ENCODE measurements around the gene PDE7B.
"Not testable (repeated sequence)": the region's sequence is repeated elsewhere in the genome, so short reads cannot be mapped to it uniquely, and the experiment has no call there.

Gene PDE7B

DNA sequence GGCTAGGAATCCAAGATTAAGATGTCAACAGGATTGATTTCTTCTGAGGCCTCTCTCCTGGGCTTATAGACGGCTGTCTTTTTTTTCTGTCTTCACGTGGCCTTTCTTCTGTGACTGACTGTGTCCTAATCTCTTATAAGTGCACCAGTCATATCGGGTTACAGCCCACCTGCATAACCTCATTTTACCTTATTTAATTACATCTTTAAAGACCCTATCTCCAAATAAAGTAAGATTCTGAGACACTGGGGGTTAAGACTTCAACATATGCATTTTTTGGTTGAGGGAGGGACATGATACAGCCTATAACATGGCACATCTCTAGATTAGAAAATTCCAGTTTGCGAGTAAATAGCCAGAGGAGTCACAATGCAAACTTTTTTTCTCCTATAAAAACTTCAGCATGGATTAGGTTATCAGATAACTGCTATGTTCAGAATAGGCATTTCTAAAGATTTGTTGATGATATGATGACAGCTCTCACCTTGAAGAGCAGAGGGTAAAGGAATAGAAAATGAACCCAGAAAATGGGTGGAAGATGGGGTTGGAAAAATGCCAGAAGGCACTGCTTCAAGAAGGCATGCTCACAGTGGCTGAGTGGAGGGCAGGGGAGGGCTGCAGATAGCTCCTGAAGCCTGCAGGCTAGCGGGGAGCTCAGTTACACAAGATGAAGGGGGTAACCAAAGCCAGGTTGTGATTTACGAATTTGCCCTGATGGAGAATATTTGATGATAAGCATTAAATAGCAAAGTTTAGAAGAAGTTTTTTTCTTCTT is 8.7 kb upstream of the PDE7B start:
- no peak for DNase-seq (ENCODE audit: low read depth in 2 of 2)

DNA sequence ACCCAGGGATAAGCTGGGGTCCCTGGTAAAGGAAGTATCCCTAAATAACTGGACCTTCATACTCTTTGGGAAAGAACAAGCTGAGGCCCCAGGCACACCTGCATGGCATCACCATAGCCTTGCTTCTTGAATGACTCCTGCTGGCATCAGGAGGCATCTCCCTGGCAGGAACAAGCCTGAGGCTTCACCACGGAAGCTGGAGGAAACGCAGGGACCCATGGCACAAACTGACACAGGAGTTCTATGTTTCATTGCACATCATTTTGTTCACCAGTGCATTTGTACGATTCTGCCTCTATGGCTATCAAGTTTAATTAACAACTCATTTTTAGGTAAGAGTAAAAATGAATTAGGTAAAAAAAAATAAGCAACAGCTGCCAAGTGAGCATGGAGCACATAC is 619 bp upstream of the PDE7B start:
- DNase-seq (ENCODE audit: low read depth in 2 of 2), result no peak

DNA sequence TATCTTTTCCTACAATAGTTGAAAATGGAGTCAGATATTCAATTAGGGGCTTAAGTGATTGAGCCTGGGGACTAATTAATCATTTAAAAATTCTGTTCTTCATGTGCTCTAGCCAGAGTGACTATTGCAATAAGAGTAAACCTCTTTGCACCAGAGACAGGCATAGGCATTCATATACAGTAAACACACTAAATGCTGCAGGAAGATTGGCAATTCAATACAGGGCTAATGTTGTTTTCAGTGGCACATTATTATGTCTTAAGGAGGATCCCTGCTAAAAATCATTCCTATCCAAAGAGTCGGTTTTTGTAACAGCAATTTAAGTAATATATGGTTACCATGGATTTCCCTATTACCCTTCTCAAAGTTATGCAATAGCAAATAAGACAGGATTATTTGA is 1.2 kb downstream of the PDE7B start:
- DNase-seq (ENCODE audit: low read depth in 2 of 2), result no peak

DNA sequence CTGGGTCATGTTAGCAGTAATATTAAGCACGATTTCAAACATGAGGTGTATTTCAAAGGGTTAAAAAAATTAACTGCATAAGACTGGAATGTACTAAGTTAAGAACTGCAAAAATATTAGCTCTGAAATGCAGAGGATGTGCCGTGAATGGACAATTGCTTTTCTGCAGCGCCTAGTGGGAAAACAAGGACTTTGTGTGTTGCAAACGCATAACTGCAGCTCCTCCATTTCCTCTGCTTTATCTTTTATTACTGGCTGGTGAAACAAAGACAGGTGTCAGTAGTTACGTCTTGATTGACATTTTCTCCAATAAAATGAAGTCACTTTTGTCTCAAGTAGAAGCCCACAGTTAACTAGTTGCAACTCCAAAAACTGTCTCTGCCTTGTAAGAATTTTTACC is 1.7 kb downstream of the PDE7B start:
- no peak for DNase-seq (ENCODE audit: low read depth in 2 of 2)

DNA sequence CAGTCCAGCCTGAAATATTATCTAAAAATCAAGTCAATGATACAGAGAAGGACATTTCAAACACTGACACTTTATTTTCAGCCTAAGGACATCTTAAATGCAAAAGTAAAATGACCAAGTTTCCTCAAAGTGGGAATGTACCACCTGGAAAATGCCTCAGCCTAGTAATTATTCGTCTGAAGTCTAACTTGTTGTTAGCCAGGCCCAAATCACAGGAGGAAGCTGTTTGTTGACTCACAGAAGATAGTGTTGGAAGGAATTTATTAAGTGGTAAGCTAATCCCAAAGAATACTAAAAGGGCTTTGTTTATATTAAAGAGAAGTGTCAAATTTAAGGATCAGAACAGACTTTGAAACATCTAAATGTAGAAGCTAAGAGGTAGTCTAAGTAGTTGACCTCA is 2.5 kb downstream of the PDE7B start:
- DNase-seq (ENCODE audit: low read depth in 2 of 2), result no peak

DNA sequence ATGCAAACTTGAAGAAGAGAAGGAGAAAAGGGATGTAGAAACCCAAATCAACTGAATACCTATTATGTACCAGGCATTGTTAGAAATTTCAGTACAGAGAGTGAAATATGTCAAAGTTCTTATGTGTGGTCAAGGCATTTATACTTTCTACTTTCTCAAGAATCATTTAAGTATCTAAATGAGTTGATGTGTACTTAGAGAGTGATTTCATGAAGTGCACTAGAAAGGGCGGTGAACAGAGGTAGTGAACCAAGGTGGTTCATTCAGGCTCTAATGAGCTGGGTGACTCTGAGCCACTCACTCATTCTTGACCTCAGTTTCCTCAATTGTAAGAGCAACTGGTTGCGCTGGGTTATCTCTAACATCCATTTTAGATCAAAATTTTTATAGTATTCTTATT is 3.3 kb downstream of the PDE7B start:
- no peak for DNase-seq (ENCODE audit: low read depth in 2 of 2)

DNA sequence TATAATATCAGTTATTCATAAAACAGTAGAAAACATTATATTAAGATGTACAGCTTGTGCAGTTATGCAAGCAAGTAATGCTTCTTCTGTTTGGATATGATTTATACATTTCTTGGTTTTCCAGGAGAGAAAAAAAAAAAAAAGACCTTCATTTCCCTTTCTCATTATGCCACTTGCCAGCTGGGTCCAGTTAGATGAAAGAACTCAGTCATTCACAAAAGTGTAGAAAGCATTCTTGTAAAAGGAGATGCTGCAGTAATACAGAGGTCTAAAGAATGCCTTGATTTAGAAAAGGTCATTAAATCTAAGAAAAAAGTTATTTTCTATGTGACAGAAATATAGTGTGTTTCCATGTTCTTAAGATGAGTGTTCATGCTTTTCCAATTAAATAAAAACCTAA is 7.4 kb downstream of the PDE7B start:
- no peak for DNase-seq (ENCODE audit: low read depth in 2 of 2)

DNA sequence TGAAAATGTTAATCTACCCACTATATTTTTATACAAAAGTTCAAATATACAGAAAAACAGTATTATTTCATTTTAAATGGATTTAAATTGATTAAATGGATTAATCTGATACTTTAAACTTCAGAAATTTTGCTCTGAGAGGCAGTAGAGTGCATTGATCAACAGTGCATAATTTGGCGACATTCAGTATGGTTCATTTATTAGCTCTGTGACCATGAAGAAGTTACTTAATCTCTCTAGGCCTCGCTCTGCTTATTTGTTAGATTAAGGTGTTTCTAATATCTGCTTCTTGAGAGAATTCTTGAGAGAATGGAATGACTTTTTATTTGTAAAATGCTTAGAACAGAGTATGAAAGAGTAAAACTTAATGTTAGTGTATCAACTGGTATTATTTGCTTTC is 8.9 kb downstream of the PDE7B start:
- no peak for DNase-seq (ENCODE audit: low read depth in 2 of 2)

DNA sequence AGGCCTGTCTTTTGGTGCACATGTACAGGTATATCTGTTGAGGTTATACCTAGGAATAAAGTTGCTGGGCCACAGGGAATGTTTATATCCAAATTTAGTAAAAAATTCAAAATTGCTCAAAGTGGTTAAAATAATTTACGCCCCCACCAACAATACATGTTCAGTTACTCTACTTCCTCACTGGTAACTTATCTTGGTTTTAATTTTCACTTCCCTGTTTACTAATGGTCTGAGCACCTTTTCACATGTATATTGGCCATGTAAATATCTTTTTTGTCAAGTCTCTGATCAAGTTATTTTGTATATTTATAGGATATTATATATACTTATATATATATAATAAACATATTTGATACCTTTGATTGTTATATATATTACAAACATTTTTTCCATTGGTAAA is 9.7 kb downstream of the PDE7B start:
- DNase-seq (ENCODE audit: low read depth in 2 of 2), result no peak

DNA sequence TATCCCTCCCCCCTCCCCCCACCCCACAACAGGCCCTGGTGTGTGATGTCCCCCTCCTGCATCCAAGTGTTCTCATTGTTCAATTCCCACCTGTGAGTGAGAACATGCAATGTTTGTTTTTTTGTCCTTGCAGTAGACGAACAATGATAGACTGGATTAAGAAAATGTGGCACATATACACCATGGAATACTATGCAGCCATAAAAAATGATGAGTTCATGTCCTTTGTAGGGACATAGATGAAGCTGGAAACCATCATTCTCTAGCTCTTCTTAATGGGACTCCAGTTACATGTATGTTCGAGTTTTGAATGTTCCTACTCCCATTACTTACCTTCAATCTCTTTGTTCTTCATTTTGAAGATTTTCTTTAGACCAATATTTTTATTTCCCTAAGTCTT is 13.4 kb downstream of the PDE7B start:
- DNase-seq (ENCODE audit: low read depth in 2 of 2), result not testable (repeated sequence)

DNA sequence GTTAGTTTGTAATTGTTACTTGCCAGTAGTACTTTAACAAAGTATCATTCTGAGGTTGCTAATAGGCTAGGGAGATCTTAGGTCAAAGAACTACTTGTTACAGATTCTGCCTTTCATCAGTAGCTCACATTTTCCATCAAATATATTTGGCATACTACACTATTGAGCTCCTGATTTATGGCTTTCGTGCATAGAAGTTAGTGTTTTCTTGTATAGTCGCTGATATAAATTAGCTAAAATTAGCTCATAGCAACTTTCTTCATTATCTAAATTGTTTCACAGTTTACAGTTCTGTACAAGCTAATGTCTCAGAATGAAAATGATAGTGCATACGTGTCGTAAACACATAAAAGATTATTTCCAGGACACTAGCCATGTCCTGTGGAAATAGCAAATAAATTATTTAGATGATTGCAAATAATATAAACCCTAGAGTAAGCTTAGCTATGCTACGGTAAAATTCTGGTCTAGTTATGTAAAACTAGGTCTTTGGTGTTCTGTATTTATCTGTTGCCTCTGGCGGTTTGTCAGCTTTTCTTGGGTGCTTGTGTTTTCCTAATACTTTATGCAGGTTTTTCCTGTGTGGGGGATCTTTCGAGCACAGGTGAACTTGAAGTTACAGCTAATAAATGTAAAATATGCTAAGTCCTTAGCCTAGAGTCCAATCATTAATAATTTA is 15.1 kb downstream of the PDE7B start:
- DNase-seq (ENCODE audit: low read depth in 2 of 2), result no peak

DNA sequence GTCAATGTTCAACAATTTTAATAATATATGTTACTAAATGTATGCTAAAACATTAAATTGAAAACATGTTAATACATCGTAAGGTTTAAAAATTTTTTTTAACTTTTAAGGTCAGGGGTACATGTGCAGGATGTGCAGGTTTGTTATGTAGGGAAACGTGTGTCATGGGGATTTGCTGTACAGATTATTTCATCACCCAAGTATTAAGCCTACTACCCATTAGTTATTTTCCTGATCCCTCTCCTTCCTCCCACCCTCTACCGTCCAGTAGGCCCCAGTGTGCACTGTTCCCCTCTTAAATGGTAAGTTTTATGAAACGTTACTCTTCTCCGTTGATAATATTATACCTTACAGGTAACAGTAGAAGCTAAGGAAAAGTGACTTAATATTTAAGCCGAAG is 15.8 kb downstream of the PDE7B start:
- no peak for DNase-seq (ENCODE audit: low read depth in 2 of 2)

DNA sequence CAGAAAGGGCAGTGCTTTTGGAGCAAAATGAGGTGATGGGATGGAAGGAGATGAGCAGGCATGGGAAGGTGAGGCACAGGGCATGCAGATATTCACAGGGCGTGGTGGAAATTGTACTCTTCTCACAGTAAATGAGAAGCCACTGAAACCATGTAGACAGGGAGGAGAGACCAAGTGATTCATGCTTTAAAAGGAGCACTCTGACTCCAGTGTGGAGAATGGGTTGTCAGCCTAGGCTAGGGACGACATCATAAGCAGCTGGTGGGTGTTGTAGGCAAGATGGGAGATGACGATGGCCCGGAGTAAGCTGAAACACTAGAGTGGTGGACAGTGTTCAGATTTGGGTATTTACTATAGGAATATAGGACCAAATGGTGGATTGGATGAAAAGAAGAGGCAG is 18.4 kb downstream of the PDE7B start:
- no peak for DNase-seq (ENCODE audit: low read depth in 2 of 2)

DNA sequence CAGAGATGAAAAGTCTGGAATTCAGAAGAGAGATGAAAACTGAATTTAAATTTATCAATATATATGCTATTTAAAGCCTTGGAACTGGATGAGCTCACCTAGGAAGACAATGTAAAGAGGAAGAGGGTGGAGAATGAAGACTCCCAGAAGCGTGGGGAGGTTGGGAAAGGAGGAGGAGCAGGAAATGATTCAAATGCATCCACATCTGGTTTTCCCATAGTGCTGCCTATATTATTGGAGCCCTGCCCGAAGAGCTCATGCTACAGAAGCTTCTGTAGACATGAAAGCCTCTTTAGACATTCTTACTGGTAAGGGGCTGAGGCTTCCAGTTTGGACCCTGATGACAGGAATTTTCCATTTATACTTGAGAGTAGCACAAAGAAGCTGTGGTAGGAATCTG is 19.2 kb downstream of the PDE7B start:
- no peak for DNase-seq (ENCODE audit: low read depth in 2 of 2)

DNA sequence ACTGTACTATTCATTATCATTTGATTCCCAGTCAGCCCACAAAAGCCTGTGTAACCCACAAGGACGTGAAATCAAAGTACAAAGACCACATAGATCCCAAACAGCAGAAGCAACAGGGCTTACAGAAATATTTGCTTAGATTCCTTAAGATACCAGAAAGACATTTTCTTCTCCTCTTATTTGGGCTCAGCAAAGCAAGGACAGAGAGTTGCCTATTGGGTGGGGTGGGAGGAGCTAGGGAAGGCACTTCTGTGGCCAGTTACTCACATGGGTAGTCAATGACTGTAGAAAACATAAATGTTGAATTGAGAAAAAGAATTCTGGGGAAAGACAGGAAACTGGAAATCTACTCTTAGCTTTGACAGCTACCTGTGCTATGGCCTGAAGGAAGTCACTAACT is 19.8 kb downstream of the PDE7B start:
- no peak for DNase-seq (ENCODE audit: low read depth in 2 of 2)

DNA sequence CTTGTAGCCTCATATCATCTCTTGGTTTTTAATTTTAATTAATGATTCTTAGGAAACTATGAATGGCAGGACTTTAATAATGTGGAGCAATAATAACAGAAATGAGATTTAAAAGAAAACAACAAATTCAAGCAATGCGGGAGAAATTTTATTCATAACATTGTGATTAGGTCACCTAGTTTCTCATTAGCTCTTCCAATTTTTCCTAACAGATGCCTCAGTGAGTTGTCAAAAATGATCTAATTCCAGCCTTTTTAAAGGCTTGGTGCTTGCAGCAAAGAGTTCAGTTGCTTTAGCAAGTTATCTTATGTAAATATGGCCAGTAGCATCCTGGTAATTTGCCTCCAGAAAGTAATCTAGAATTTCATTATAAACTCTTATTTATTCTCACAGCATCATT is 20.4 kb downstream of the PDE7B start:
- DNase-seq (ENCODE audit: low read depth in 2 of 2), result no peak

DNA sequence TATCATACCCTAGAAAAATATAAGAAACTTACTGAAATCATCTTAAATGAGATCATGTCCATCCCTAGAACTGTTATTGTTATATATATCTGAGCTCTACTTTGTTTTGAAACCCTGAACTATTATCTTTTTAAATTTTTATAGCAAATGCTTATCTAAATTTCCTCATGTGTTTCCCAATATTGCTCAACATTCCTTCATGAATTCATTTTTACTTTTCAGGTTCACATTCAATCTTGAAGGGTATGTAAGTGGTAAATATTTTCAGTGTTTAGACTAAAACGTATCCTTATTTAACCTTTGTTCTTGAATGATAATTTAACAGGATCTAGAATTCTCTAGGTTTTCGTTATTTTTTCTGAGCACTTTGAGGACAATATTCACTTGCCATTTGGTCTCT is 23.9 kb downstream of the PDE7B start:
- no peak for DNase-seq (ENCODE audit: low read depth in 2 of 2)

DNA sequence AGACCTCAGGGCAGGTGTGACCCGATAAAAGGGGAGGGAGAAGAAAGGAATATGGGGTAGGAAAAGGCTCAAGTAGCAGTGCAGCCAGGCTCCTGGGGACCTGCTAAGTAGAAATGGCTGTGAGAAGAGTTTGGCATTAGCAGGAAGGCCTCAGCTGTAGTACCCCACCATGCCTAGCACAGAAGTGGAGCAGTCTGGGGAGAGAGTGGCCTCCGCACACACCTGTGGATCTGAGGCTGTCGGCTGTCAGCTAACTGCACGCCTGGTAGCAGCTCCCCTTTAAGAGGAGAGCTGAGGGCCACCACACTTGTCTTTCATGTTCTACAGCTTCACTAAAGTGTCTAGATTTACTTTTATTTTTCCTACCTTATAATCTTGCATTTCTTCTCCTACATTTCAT is 24.6 kb downstream of the PDE7B start:
- DNase-seq (ENCODE audit: low read depth in 2 of 2), result no peak

DNA sequence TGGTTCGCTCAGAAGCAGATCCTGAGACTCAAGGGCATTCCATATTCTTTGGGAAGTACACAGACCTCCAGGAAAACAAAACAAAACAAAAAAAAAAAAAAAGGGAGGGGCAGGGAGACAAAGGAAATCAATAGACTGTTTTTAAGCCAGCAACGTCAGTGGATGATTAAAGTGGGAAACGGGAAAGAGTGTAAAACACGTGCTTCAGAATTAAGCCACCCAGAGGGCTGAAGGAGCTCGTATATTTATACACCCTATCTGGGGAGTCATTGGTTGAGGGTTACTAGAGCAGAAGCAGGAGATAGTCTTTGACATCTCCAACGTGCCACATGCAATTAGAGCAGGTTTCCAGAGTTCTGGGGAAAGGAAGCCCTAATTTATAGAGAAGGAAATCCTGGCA is 26.2 kb downstream of the PDE7B start:
- DNase-seq (ENCODE audit: low read depth in 2 of 2), result no peak

DNA sequence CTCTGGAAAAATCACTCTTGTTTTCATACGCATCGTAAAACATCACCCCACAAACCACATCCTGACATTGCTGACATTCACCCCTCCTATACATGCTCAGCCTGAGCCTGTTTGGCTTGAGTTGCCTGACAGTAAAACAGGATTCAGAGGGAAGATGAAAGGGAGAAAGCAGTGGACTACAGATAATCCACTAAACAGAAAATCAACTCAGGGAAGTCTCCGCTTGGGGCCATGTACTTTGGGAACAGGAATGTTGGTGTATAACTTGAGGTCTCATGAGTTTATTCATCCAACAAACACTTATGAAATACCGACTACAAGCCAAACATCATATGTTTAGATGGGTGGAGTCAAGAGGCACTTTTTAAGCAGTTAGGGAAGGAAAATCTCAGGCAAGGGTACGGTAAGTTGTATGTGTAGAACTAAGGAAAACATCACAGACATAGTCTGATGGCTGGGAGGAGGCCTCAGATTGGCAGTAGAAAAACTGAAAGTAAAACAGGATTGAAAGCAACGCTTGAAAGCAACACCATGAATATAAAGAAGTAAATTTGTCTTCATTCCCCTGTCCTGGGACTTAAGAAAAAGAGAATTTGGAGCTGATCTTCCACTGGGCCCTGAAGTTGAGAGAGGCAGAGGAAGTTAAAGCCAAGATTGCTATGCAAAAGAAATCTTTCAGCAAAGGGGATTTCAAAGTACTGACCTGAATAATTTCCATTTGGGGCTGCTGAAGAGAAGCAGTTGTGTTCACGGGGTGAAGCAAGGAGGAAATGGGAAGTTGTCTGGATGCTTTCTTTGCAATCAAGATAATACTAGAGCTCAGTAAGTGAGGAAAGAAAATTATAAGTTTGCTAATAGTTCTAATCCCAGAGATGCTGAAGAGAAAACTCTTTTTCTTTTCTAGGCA is 28.8 kb downstream of the PDE7B start:
- DNase-seq (ENCODE audit: low read depth in 2 of 2), result peak in 1 of 2 donors; percentile 25

DNA sequence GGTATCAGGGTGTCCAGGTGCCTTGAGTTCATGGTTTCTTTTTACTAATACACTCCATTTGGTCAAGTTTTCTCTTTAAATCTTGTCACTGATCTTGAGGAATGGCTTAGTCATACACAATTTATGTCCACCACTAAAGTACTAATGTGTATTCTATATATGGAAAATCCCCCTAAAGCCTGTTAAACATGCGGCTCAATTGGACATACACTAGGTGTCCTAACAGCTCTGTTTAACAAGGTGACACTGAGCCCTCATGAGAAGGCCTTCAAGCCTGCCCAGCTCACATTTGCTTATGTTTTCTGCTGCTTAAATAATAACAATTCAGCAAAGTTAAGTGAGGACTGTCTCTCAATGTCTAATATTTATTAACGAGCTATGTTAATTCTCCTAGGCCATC is 31.5 kb downstream of the PDE7B start:
- no peak for DNase-seq (ENCODE audit: low read depth in 2 of 2)

DNA sequence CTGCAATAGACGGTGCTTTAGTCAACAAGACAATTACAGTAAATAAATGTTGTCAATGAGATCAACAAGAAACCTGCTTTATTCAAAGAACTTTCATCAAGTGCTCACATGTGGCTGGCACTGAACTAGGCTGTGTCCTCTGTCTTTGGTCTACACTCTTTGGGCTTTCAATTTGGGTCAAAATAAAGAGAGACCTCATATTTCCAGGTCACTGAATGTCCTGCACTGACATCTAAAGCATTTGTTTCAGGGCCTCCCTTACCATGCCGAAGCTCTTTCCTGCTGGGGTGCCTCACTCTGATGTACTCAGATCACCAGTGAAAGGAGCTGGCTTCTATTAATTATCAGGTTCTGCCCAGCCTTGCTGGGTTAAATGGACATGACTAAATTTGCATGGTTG is 32.0 kb downstream of the PDE7B start:
- DNase-seq (ENCODE audit: low read depth in 2 of 2), result no peak

DNA sequence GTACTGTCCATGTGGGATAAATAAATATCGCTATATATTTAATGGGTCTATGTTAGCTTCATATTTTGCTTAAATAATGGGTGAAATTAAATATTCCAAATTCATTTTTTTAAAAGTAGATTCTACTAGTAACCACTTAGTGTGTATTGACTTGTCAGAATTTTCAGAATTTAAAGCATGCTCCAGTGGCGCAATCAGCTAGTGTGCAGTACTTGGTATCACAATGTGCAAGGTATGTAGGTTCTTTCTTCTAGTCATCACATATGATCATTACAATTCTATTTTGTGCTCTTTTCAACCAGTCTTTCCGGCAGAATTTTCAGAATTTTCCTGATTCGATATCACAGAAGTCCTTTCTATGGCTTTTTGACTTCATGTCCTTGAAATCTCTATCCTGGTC is 32.6 kb downstream of the PDE7B start:
- DNase-seq (ENCODE audit: low read depth in 2 of 2), result no peak

Measured in stimulated activated CD4-positive, alpha-beta T cell treated with anti-CD3 and anti-CD28 coated beads, Interleukin-4, amount 100 ng/mL, for 48 hours (primary cell).